Measurements from ENCODE around the gene GABRB3.

DNA sequence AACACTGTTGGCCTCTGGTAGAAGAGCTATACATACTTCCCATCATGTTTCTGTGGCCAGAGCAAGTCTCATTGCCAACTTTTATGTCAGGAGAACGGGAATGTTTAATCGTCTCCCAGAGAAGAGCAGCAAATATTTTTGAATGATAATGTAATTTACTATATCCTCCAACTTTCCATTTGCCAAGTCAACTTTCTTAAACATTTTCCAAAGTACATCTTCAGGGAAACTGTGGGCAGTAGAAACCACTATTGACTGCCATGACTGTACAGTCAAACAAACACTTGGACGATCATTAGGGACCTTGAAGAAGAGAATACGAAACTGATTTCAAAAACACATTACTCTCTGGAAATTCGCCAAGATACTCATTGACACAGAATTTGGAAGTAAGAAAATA lies 201.5 kb downstream of the GABRB3 start:
- TF ChIP-seq, protein P1, sequence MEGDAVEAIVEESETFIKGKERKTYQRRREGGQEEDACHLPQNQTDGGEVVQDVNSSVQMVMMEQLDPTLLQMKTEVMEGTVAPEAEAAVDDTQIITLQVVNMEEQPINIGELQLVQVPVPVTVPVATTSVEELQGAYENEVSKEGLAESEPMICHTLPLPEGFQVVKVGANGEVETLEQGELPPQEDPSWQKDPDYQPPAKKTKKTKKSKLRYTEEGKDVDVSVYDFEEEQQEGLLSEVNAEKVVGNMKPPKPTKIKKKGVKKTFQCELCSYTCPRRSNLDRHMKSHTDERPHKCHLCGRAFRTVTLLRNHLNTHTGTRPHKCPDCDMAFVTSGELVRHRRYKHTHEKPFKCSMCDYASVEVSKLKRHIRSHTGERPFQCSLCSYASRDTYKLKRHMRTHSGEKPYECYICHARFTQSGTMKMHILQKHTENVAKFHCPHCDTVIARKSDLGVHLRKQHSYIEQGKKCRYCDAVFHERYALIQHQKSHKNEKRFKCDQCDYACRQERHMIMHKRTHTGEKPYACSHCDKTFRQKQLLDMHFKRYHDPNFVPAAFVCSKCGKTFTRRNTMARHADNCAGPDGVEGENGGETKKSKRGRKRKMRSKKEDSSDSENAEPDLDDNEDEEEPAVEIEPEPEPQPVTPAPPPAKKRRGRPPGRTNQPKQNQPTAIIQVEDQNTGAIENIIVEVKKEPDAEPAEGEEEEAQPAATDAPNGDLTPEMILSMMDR (optimal IDR thresholded peaks at IDR 0.05 in 1 of 3, IDR thresholded peaks at IDR 0.05 in 1 of 3, conservative IDR thresholded peaks at IDR 0.05 in 1 of 3; ENCODE audit: extremely low read depth in 1 of 3, insufficient read depth in 2 of 3, low read length in 3 of 3), result no peak
- TF ChIP-seq EZH2 (IDR thresholded peaks at IDR 0.05; ENCODE audit: low read length), result no peak
